DOHH2 (cell line): Measurements from ENCODE around the gene STK16.

ENCODE experiments used
- EZH2phosphoT487 ChIP-seq: fragments of 200-600 bp; sonication (generic); IDR thresholded peaks from 2 replicates; pipeline ENCODE4 v1.6.1; 2017; ENCODE audit warnings: borderline replicate concordance, mild to moderate bottlenecking, antibody characterized with exemption, low read length, moderate library complexity, mixed read lengths
- TF ChIP-seq, protein P1 (sequence below): fragments of 200-600 bp; sonication (generic); IDR thresholded peaks from one replicate; pipeline ENCODE4 v1.5.1; 2014; ENCODE audit warnings: antibody characterized with exemption, mild to moderate bottlenecking, low read depth, low read length; ENCODE audit not compliant: poor library complexity, severe bottlenecking

DNA sequence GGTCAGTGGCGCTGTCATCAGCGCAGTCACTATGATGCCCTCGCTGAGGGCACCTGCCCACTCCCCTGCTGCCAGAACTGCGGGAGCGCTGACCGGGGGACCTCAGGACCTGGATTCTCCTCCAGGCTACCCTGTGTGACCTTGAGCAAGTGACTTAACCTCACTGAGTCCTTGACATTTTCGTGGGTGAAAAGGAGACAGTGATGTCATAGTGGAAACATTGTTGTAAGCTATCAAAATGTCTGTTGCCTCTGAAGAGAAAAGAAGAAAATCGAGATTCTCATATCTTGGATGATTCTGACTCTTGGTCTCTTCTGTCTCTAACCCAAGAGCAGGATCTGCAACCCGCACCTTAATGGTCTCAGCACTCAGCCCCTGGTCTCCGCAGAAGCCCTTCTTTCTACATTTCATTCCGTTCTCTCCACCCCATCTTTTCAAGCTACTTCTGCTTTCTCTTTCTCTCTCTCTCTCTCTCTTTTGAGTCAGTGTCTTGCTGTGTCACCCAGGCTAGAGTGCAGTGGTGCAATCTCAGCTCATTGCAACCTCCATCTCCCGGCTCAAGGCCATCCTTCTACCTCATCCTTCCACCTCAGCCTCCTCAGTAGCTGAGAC lies 9.4 kb downstream of the STK16 start:
- TF ChIP-seq, protein P1, sequence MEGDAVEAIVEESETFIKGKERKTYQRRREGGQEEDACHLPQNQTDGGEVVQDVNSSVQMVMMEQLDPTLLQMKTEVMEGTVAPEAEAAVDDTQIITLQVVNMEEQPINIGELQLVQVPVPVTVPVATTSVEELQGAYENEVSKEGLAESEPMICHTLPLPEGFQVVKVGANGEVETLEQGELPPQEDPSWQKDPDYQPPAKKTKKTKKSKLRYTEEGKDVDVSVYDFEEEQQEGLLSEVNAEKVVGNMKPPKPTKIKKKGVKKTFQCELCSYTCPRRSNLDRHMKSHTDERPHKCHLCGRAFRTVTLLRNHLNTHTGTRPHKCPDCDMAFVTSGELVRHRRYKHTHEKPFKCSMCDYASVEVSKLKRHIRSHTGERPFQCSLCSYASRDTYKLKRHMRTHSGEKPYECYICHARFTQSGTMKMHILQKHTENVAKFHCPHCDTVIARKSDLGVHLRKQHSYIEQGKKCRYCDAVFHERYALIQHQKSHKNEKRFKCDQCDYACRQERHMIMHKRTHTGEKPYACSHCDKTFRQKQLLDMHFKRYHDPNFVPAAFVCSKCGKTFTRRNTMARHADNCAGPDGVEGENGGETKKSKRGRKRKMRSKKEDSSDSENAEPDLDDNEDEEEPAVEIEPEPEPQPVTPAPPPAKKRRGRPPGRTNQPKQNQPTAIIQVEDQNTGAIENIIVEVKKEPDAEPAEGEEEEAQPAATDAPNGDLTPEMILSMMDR = no peak
- no peak for TF ChIP-seq EZH2phosphoT487
